DND-41 (cell line): ENCODE measurements around the gene NDUFB2.

Experiments used
- CTCF ChIP-seq: IDR thresholded peaks from 2 replicates; pipeline ENCODE4 v1.5.1; 2012; ENCODE audit warnings: borderline replicate concordance, low read length, moderate library complexity, mild to moderate bottlenecking; ENCODE audit not compliant: poor library complexity, severe bottlenecking; ENCODE audit errors: extremely low read depth
- EZH2 ChIP-seq: IDR thresholded peaks from 3 replicates; pipeline ENCODE4 v1.6.1; 2012; ENCODE audit warnings: borderline replicate concordance, low read depth, mild to moderate bottlenecking, moderate library complexity, low read length, inconsistent platforms; ENCODE audit not compliant: severe bottlenecking

GRCh38 chr7:140745266-140746058, 49.0 kb downstream of the NDUFB2 start:
- TF ChIP-seq EZH2 = no peak
- no peak for TF ChIP-seq CTCF
